Natural killer cell (primary cell): ENCODE data around the gene NIPSNAP3A. TPM values are rescaled to one million over a fixed set of nuclear protein-coding genes. Genes with fewer than 3 reads are reported as not detected.

ENCODE experiments used
- ATAC-seq, 3 donors: fragments of 150-1000 bp in 2 of 3; fragments of 200-7000 bp in 1 of 3; cut with Tn5 transposase; 1 replicate in 1 of 3; 2 replicates in 2 of 3; pipeline ENCODE4 v1.10.0; 2021; ENCODE audit warnings: mild to moderate bottlenecking in 2 of 3, moderate library complexity in 2 of 3
- DNase-seq, 2 donors: peaks; one replicate each; pipeline versions ENCODE4 v3.0.0 to v3.0.0-alpha.2; 2013 to 2021; ENCODE audit warnings: mixed read lengths in 1 of 2
- H3K27ac ChIP-seq: one replicate; pipeline ENCODE4 v1.5.1; 2013; ENCODE audit warnings: mild to moderate bottlenecking, low read length
- H3K27me3 ChIP-seq: one replicate; pipeline ENCODE4 v1.6.1; 2013; ENCODE audit warnings: low read length; ENCODE audit not compliant: control insufficient read depth, insufficient read depth
- H3K36me3 ChIP-seq: one replicate; pipeline ENCODE4 v1.6.1; 2013; ENCODE audit warnings: low read length; ENCODE audit not compliant: control insufficient read depth, insufficient read depth
- H3K4me1 ChIP-seq: one replicate; pipeline ENCODE4 v1.6.1; 2013; ENCODE audit warnings: low read length; ENCODE audit not compliant: control insufficient read depth, insufficient read depth
- H3K4me3 ChIP-seq: one replicate; pipeline ENCODE4 v1.5.1; 2013; ENCODE audit warnings: low read length
- H3K9me3 ChIP-seq: one replicate; pipeline ENCODE4 v1.6.1; 2013; ENCODE audit warnings: low read length; ENCODE audit not compliant: control insufficient read depth, insufficient read depth
- H3K27ac Mint-ChIP-seq, 2 donors: one replicate each; pipeline ENCODE4 v1.8.0; 2022; ENCODE audit warnings: mild to moderate bottlenecking in 2 of 2, mixed read lengths in 2 of 2, moderate library complexity in 1 of 2
- H3K27me3 Mint-ChIP-seq, 2 donors: one replicate each; pipeline ENCODE4 v1.8.0; 2022; ENCODE audit warnings: low read depth in 2 of 2, mixed read lengths in 2 of 2
- H3K36me3 Mint-ChIP-seq: one replicate; pipeline ENCODE4 v1.8.0; 2022; ENCODE audit warnings: mixed read lengths
- H3K4me1 Mint-ChIP-seq, 2 donors: one replicate each; pipeline ENCODE4 v1.8.0; 2022; ENCODE audit warnings: mixed read lengths in 2 of 2
- H3K4me3 Mint-ChIP-seq: one replicate; pipeline ENCODE4 v1.8.0; 2022; ENCODE audit warnings: mild to moderate bottlenecking, moderate library complexity, mixed read lengths
- H3K9me3 Mint-ChIP-seq, 2 donors: one replicate each; pipeline ENCODE4 v1.8.0; 2022; ENCODE audit warnings: mixed read lengths in 2 of 2
- CTCF ChIP-seq: fragments of 200-600 bp; IDR thresholded peaks from one replicate; pipeline ENCODE4 v1.8.0; 2022; ENCODE audit warnings: antibody characterized with exemption
- WGBS: methylation state at CpG from one replicate; pipeline ENCODE4 v1.1.7; 2013; ENCODE audit warnings: missing lambda C conversion rate; ENCODE audit not compliant: insufficient coverage; 5-methylcytosine and 5-hydroxymethylcytosine counted together
- intact Hi-C: fragments of 100-400 bp; cut with micrococcal nuclease; formaldehyde crosslinking; loops from one replicate; pipeline ENCODE4 v1.14.2; 2022
- total RNA-seq, 4 donors: library from RNA; stranded (reverse); fragments of 120-200 nt in 1 of 4; gene quantifications; one replicate each; pipeline versions ENCODE4 v1.2.3 to v1.2.4, GENCODE V29; 2013 to 2022

The NIPSNAP3A gene
- total RNA-seq, 3 donors from 2014 or later (not counting 1 experiment from before 2014, with no cell fraction given) = 9.0 to 11.2 (median 9.8) TPM

GRCh38 chr9:104769655-104770054 is 22.2 kb downstream of the NIPSNAP3A start:
- Histone ChIP-seq H3K27me3 (no peaks in the 10 kb centered on the region), H3K4me1 (peaks cover 1% of the 10 kb centered on the region), H3K27ac (no peak overlapping the region), H3K36me3 (no peaks in the 10 kb centered on the region), H3K9me3 (no peaks in the 10 kb centered on the region), H3K4me3 (no peak overlapping the region)
- intact Hi-C loops = no loop called here
- Mint-ChIP-seq H3K4me1 (no peaks in the 10 kb centered on the region), H3K9me3 (no peaks in the 10 kb centered on the region), H3K27ac (no peak overlapping the region), H3K4me3 (no peak overlapping the region), H3K36me3 (no peaks in the 10 kb centered on the region), H3K27me3 (peaks cover 0 to 7% of the 10 kb centered on the region in 2 donors)
- ATAC-seq (no peak), DNase-seq (no peak)
- no peak for TF ChIP-seq CTCF
- no CpG with 5 or more reads among the region's 2 CpGs for WGBS

GRCh38 chr9:104772714-104773510 is 25.4 kb downstream of the NIPSNAP3A start:
- no peak for TF ChIP-seq CTCF
- H3K9me3 Mint-ChIP-seq = no peaks in the 10 kb centered on the region
- Histone ChIP-seq H3K36me3 (no peaks in the 10 kb centered on the region), H3K27ac (no peak overlapping the region), H3K4me3 (no peak overlapping the region), H3K4me1 (no peaks in the 10 kb centered on the region), H3K9me3 (no peaks in the 10 kb centered on the region), H3K27me3 (no peaks in the 10 kb centered on the region)
- no peaks in the 10 kb centered on the region for H3K4me1 Mint-ChIP-seq
- H3K27ac Mint-ChIP-seq = no peak overlapping the region
- ATAC-seq (no peak), DNase-seq (no peak)
- H3K4me3 Mint-ChIP-seq = no peak overlapping the region
- intact Hi-C loops = no loop called here
- WGBS = 54% methylated on average over 4 of the region's 5 CpGs
- peaks cover 0 to 7% of the 10 kb centered on the region in 2 donors for H3K27me3 Mint-ChIP-seq
- H3K36me3 Mint-ChIP-seq = no peaks in the 10 kb centered on the region

- Histone ChIP-seq H3K27me3 (no peaks in the 10 kb centered on the region), H3K4me1 (no peaks in the 10 kb centered on the region), H3K36me3 (no peaks in the 10 kb centered on the region), H3K27ac (no peak overlapping the region), H3K9me3 (no peaks in the 10 kb centered on the region), H3K4me3 (no peak overlapping the region)
- Mint-ChIP-seq H3K27ac (no peak overlapping the region), H3K36me3 (no peaks in the 10 kb centered on the region), H3K27me3 (peaks cover 7% of the 10 kb centered on the region in 2 donors), H3K4me3 (no peak overlapping the region), H3K4me1 (no peaks in the 10 kb centered on the region), H3K9me3 (no peaks in the 10 kb centered on the region)
- no peak for TF ChIP-seq CTCF
- no peak for ATAC-seq
- WGBS = no CpG with 5 or more reads among the region's 1 CpG
- intact Hi-C loops = no loop called here
- DNase-seq = no peak
Observed at GRCh38 chr9:104774132-104774531, 26.6 kb downstream of the NIPSNAP3A start.
